HepG2 (cell line): ENCODE data around the gene PDZRN4. TPM values are rescaled to one million over a fixed set of nuclear protein-coding genes. Genes with fewer than 3 reads are reported as not detected.
A peak's percentile ranks its signal among the peaks of the same experiment; 100 is the strongest.
"Not testable (repeated sequence)": the region's sequence is repeated elsewhere in the genome, so short reads cannot be mapped to it uniquely, and the experiment has no call there.

Experiments used
- ATAC-seq: fragments of 200-7000 bp; cut with Tn5 transposase; 3 replicates; pipeline ENCODE4 v1.9.1; 2020; ENCODE audit warnings: mild to moderate bottlenecking, moderate library complexity
- BruUV-seq: library from RNA; stranded (reverse); fragments of 400-500 nt; replicated peaks from 2 replicates; lab custom pipeline; 2021; lab: Mats Ljungman, UMichigan
- CTCF ChIA-PET: fragments of 300-600 bp; formaldehyde crosslinking; extraction: SDS; loops from one replicate; lab custom pipeline; 2021; ENCODE audit warnings: low total read pairs, inconsistent platforms, low intra/inter-chr PET ratio; lab: Yijun Ruan, JAX
- POLR2A ChIA-PET: fragments of 350-600 bp; sonication (Branson Sonifier 250); formaldehyde crosslinking; loops from one replicate; lab custom pipeline; 2020; ENCODE audit warnings: antibody characterized with exemption, inconsistent platforms; lab: Yijun Ruan, JAX
- DNase-seq: peaks from one replicate; pipeline ENCODE4 v3.0.0-alpha.2; 2015; ENCODE audit warnings: low spot score
- FAIRE-seq: peaks from 3 replicates; lab custom pipeline; 2011; peaks lifted over from hg19 to GRCh38; lab: Jason Lieb, UNC
- H2AFZ ChIP-seq: one replicate; pipeline ENCODE4 v1.6.1; 2011; ENCODE audit warnings: low read length, inconsistent platforms
- H3K27ac ChIP-seq: fragments of 300-600 bp; 3 replicates; pipeline ENCODE4 v1.8.0; 2011; ENCODE audit warnings: mixed run types, mild to moderate bottlenecking, mixed read lengths, low read length, inconsistent platforms; ENCODE audit not compliant: insufficient read depth; ENCODE audit errors: extremely low read length
- H3K27me3 ChIP-seq, 2 experiments: fragments of 200-600 bp in 1 of 2; 2 replicates in 1 of 2; 3 replicates in 1 of 2; pipeline versions ENCODE4 v1.6.0 to v1.8.0; 2011; ENCODE audit warnings: low read length in 2 of 2, mild to moderate bottlenecking in 2 of 2, moderate library complexity in 2 of 2, inconsistent platforms in 1 of 2; ENCODE audit not compliant: insufficient read depth in 2 of 2, control insufficient read depth in 1 of 2
- H3K36me3 ChIP-seq, 2 experiments: fragments of 200-600 bp in 1 of 2; replicated peaks in 1 of 2; 2 replicates in 1 of 2; 3 replicates in 1 of 2; pipeline versions ENCODE4 v1.5.1 to v1.8.0; 2011; ENCODE audit warnings: low read length in 2 of 2, inconsistent platforms in 1 of 2; ENCODE audit not compliant: insufficient read depth in 2 of 2, control insufficient read depth in 1 of 2
- H3K4me1 ChIP-seq: 2 replicates; pipeline ENCODE4 v1.5.1; 2012; ENCODE audit warnings: low read length, inconsistent platforms; ENCODE audit not compliant: insufficient read depth
- H3K4me2 ChIP-seq: 2 replicates; pipeline ENCODE4 v1.6.0; 2011; ENCODE audit warnings: low read depth, low read length, inconsistent platforms
- H3K4me3 ChIP-seq, 3 experiments: fragments of 200-600 bp in 1 of 3; sonication (generic), shearing (Covaris generic) in 1 of 3; replicated peaks in 1 of 3; 2 replicates each; pipeline ENCODE4 v1.5.1; 2011 to 2016; ENCODE audit warnings: low read length in 3 of 3, inconsistent platforms in 2 of 3, low read depth in 2 of 3, mild to moderate bottlenecking in 2 of 3, control low read depth in 1 of 3, mixed read lengths in 1 of 3; ENCODE audit not compliant: insufficient read depth in 1 of 3
- H3K79me2 ChIP-seq: one replicate; pipeline ENCODE4 v1.6.1; 2011; ENCODE audit warnings: low read length, inconsistent platforms; ENCODE audit not compliant: insufficient read depth
- H3K9ac ChIP-seq: 2 replicates; pipeline ENCODE4 v1.6.0; 2011; ENCODE audit warnings: mild to moderate bottlenecking, low read depth, low read length, inconsistent platforms; ENCODE audit not compliant: insufficient read depth
- H3K9me3 ChIP-seq: 2 replicates; pipeline ENCODE4 v1.5.1; 2012; ENCODE audit warnings: mild to moderate bottlenecking, low read length
- H4K20me1 ChIP-seq: 2 replicates; pipeline ENCODE4 v1.6.0; 2011; ENCODE audit warnings: inconsistent platforms, mild to moderate bottlenecking, low read length, moderate library complexity; ENCODE audit not compliant: insufficient read depth
- ARID2 ChIP-seq: sonication (generic); formaldehyde crosslinking; IDR thresholded peaks from 2 replicates; pipeline ENCODE4 v1.8.1; 2022; ENCODE audit warnings: mild to moderate bottlenecking, missing genetic modification reagents, borderline replicate concordance
- DNMT1 ChIP-seq: sonication (generic); formaldehyde crosslinking; IDR thresholded peaks from 2 replicates; pipeline ENCODE4 v1.5.1; 2020; ENCODE audit warnings: mild to moderate bottlenecking, missing genetic modification reagents
- HNF1A ChIP-seq, 2 experiments: sonication (generic) in 1 of 2; formaldehyde crosslinking in 1 of 2; IDR thresholded peaks; 2 replicates each; pipeline versions ENCODE4 v1.4.0 to v1.6.1; 2016 to 2020; ENCODE audit warnings: borderline replicate concordance in 1 of 2, low read depth in 1 of 2, mild to moderate bottlenecking in 1 of 2, missing genetic modification reagents in 1 of 2
- JDP2 ChIP-seq: sonication (generic); formaldehyde crosslinking; IDR thresholded peaks from 2 replicates; pipeline ENCODE4 v1.8.1; 2022; ENCODE audit warnings: missing genetic modification reagents, borderline replicate concordance
- KMT2A ChIP-seq: sonication (generic); formaldehyde crosslinking; IDR thresholded peaks from 2 replicates; pipeline ENCODE4 v1.4.0; 2020; ENCODE audit warnings: missing genetic modification reagents
- MAFF ChIP-seq: IDR thresholded peaks from 2 replicates; pipeline ENCODE4 v1.6.1; 2011; ENCODE audit warnings: low read depth, low read length, improper control_type of control experiment
- MAFK ChIP-seq, 2 experiments: IDR thresholded peaks in 1 of 2; conservative IDR thresholded peaks in 1 of 2; 2 replicates each; pipeline ENCODE4 v1.6.1; 2011; ENCODE audit warnings: improper control_type of control experiment in 2 of 2, low read length in 2 of 2
- SALL2 ChIP-seq: sonication (generic); formaldehyde crosslinking; IDR thresholded peaks from 2 replicates; pipeline ENCODE4 v1.8.1; 2023; ENCODE audit warnings: mild to moderate bottlenecking, missing genetic modification reagents, inconsistent platforms
- ZNF180 ChIP-seq: sonication (generic); formaldehyde crosslinking; IDR thresholded peaks from 2 replicates; pipeline ENCODE4 v1.4.0; 2020; ENCODE audit warnings: low read depth, missing genetic modification reagents, borderline replicate concordance
- ZNF326 ChIP-seq: sonication (generic); formaldehyde crosslinking; IDR thresholded peaks from 2 replicates; pipeline ENCODE4 v1.4.0; 2020; ENCODE audit warnings: missing genetic modification reagents, borderline replicate concordance
- ZSCAN12 ChIP-seq: sonication (generic); formaldehyde crosslinking; IDR thresholded peaks from 2 replicates; pipeline ENCODE4 v1.9.0; 2021; ENCODE audit warnings: mild to moderate bottlenecking, missing genetic modification reagents
- WGBS: methylation state at CpG from one replicate; pipeline ENCODE4 v1.1.6; 2017; ENCODE audit warnings: low lambda C conversion rate; 5-methylcytosine and 5-hydroxymethylcytosine counted together
- in situ Hi-C: cut with HindIII; loops from 2 replicates; pipeline ENCODE4 v1.10.0; 2017; ENCODE audit warnings: low pct_unique_long_range_greater_than_20kb; ENCODE audit not compliant: extremely low pct_ligation_motif_present
- intact Hi-C: fragments of 100-400 bp; cut with micrococcal nuclease; formaldehyde crosslinking; loops from one replicate; pipeline ENCODE4 v1.10.0; 2022; ENCODE audit not compliant: unreplicated experiment
- polyA plus RNA-seq, 8 experiments: library from polyadenylated mRNA; depleted of rRNA in 3 of 8; stranded (reverse) in 7 of 8; unstranded in 1 of 8; fragments of >200 nt; fragmentation: Illumina TruSeq in 4 of 8; extraction: Trizol in 4 of 8; gene quantifications; 2 replicates each; pipeline versions ENCODE4 v1.2.1 to v1.2.3, GENCODE V29; 2011 to 2016; ENCODE audit warnings: low read depth in 4 of 8, missing spikeins in 1 of 8, mixed read lengths in 1 of 8; ENCODE audit not compliant: insufficient read depth in 1 of 8
- total RNA-seq, 5 experiments: library from RNA; depleted of rRNA; stranded (reverse); fragments of >200 nt; fragmentation: Illumina TruSeq; extraction: Trizol; gene quantifications; 2 replicates each; pipeline ENCODE4 v1.2.3, GENCODE V29; 2016; ENCODE audit warnings: low read depth in 1 of 5

PDZRN4 gene
- total and polyA plus RNA-seq, 2 of the 13 experiments (the other 11 are each of a cell fraction or from before 2014, with no cell fraction given), result not detected

- Histone ChIP-seq H3K4me3 (no peak overlapping the region), H3K4me2 (no peak overlapping the region), H2AFZ (no peak overlapping the region), H4K20me1 (no peaks in the 10 kb centered on the region), H3K27ac (no peak overlapping the region), H3K4me1 (no peaks in the 10 kb centered on the region), H3K9ac (no peak overlapping the region), H3K9me3 (no peaks in the 10 kb centered on the region), H3K79me2 (no peaks in the 10 kb centered on the region), H3K27me3 (no peaks in the 10 kb centered on the region), H3K36me3 (no peaks in the 10 kb centered on the region)
- ChIA-PET POLR2A (no interaction called here), CTCF (no interaction called here)
- TF ChIP-seq ZNF180 (CRISPR knock-in tag) (no peak), DNMT1 (no peak), ARID2 (CRISPR knock-in tag) (no peak), MAFF (peak; percentile 65), MAFK (conservative IDR thresholded peaks at IDR 0.05 in 1 of 2, IDR thresholded peaks at IDR 0.05 in 1 of 2; ENCODE audit: low read length in 2 of 2) (peak; percentile 31 to 79; a peak in 2 of 4 replicates), HNF1A (IDR thresholded peaks at IDR 0.05; ENCODE audit: low read depth) (no peak), HNF1A (CRISPR knock-in tag; IDR thresholded peaks at IDR 0.05; ENCODE audit: borderline replicate concordance) (no peak), SALL2 (CRISPR knock-in tag) (no peak), ZNF326 (no peak), JDP2 (CRISPR knock-in tag) (no peak), KMT2A (CRISPR knock-in tag) (no peak), ZSCAN12 (CRISPR knock-in tag) (no peak)
- in situ Hi-C loops, result no loop called here
- ATAC-seq, result no peak
- no TSS peak for BruUV-seq
- intact Hi-C loops, result no loop called here
- no peak for FAIRE-seq
- WGBS, result under 1% methylated on average over 4 of the region's 4 CpGs
- no peak for DNase-seq
Measured at GRCh38 chr12:41254004-41254914, 66.1 kb downstream of the PDZRN4 start.

GRCh38 chr12:41263196-41263595, 75.1 kb downstream of the PDZRN4 start:
- in situ Hi-C loops, H3K9ac ChIP-seq, H3K4me2 ChIP-seq, H3K4me3 ChIP-seq, H3K9me3 ChIP-seq, H2AFZ ChIP-seq, ATAC-seq, H3K4me1 ChIP-seq, POLR2A ChIA-PET, DNase-seq, H3K36me3 ChIP-seq, H3K27ac ChIP-seq, H3K79me2 ChIP-seq, FAIRE-seq, H3K27me3 ChIP-seq, CTCF ChIA-PET, H4K20me1 ChIP-seq, BruUV-seq: not testable (repeated sequence)
- intact Hi-C loops, result loop anchor here (5.0 kb wide), 1 partner anchor 1109 kb away; no protein-coding TSS in a partner anchor
- WGBS, result 23% methylated on average over 5 of the region's 6 CpGs
